Activated T-helper 1 cell treated with Interleukin-2 at 50 U/mL for 16 hours (primary cell): ENCODE measurements around the gene FADS1.

Experiments used
- DNase-seq: peaks from one replicate; pipeline ENCODE4 v3.0.0-alpha.2; 2020; ENCODE audit warnings: low read depth

The FADS1 gene

DNA sequence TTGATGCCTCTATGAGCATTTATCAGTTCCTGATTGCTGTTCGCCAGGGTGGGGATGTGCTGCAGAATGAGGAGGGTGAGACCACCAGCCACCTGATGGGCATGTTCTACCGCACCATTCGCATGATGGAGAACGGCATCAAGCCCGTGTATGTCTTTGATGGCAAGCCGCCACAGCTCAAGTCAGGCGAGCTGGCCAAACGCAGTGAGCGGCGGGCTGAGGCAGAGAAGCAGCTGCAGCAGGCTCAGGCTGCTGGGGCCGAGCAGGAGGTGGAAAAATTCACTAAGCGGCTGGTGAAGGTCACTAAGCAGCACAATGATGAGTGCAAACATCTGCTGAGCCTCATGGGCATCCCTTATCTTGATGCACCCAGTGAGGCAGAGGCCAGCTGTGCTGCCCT, 21.3 kb downstream of the FADS1 start:
- DNase-seq = no peak

DNA sequence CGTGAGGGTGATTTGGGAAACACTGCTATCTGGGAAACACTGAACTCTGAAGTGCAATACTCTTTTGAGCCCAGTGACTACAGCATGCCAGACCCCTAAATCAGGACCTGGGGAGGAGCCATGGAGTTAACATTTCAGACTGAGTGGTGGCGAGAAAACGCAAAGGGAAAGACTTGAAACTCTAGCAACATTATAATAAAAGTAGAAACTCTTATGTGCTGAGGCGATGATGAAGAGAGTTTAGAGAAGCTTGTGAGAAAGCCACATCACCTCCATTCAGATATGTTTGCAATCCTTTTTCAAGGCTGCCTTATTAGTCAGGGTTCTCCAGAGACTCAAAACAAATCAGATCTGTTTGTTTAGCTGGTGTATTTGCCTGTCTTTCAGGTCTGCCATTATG, 22.2 kb downstream of the FADS1 start:
- DNase-seq = no peak

DNA sequence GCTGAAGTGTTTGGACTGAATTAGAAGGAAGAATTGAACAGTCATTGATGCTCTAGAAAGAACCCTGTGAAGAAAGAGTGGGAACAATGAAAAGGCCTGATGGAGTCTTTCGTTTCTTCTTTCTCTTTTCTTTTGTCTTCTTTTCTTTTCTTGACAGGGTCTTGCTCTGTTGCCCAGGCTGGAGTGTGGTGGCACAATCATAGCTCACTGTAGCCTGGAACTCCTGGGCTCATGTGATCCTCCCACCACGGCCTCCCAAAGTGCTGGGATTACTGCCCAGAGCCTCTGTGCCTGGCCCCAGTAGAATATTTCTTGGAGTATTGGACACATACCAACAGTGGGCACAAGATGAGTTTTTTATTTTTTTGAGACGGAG, 23.0 kb downstream of the FADS1 start:
- DNase-seq = no peak

- no peak for DNase-seq
Measured at GRCh38 chr11:61793083-61793828, 23.5 kb downstream of the FADS1 start.

GRCh38 chr11:61792310-61793082, 24.3 kb downstream of the FADS1 start, which contains the start of the genes FEN1 and TMEM258:
Gene FEN1, plus strand, starts transcription at chr11:61792911. Its CDS starts 2,451 bp downstream, at chr11:61795362.
Gene TMEM258, minus strand, starts transcription at chr11:61792599. Its CDS starts 41 bp downstream, at chr11:61792558.
- peak; percentile 76 for DNase-seq

GRCh38 chr11:61791737-61792309, 25.0 kb downstream of the FADS1 start:
- DNase-seq = no peak

GRCh38 chr11:61787928-61788491, 28.8 kb downstream of the FADS1 start:
- no peak for DNase-seq

DNA sequence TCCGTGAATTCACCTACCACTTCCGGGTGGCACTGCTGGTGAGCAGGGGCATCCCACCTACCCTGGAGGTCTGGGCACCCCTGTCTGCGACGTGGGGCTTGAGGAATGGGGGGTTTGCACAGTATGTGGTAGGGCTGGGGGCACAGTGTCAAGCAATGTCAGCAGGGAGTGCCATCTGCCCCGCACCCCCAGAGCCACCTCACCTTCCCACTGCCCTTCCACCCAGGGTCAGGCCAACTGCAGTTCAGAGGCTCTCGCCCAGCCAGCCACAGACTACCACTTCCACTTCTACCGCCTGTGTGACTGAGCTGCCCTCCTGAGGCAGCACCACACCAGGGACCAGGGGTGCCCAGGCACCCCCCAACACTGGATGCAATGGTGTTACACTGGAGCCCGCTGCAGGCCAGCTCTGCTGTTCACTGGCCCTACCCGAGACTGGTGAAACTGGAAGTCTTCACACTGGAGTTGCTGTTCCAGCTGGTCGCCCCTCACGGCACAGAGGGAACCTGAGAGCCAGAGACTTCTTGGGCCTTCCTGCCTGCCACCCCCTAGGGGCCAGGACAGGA, 30.9 kb downstream of the FADS1 start:
- DNase-seq = no peak

DNA sequence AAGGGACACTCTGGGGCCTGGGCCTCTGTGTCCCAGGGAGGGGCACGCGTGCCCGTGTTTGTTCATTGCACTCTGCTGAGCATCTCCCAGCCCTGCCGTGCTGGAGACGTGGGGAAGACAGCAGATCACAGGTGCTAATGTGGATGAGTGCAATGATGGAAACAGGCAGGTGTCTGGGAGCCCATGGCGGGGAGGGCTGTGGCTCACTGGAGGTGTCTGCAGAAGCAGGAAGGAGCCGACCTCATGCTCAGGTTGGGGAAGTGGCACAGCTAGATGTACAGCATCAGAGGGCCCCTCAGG, 32.3 kb downstream of the FADS1 start:
- DNase-seq = no peak

- DNase-seq = no peak
Measured at GRCh38 chr11:61783717-61784505, 32.9 kb downstream of the FADS1 start.

GRCh38 chr11:61782841-61783240, 34.0 kb downstream of the FADS1 start:
- no peak for DNase-seq

- DNase-seq = no peak
Measured at GRCh38 chr11:61782299-61782698, 34.5 kb downstream of the FADS1 start.

DNA sequence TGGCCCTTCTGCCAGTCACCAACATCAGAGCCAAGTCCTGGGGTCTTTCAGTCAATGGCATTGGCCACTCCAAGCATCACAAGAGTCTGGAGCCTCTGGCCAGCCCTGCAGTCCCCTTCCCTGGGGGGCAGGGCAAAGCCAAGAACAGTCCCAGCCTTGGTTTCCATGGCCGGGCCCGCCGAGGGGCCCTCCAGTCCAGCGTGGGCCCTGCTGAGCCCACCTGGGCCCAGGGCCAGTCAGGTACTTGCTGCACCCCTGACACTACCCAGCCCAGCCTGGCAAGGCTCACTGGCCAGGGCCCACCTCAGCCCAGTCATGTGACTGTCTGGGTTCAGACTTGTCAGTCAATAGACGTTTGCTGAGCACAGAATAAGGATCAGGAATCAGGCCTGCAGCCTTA, 35.2 kb downstream of the FADS1 start:
- DNase-seq = no peak

GRCh38 chr11:61780581-61781162, 36.1 kb downstream of the FADS1 start:
- DNase-seq = no peak

- DNase-seq = no peak
Measured at GRCh38 chr11:61779666-61780525, 36.9 kb downstream of the FADS1 start.

DNA sequence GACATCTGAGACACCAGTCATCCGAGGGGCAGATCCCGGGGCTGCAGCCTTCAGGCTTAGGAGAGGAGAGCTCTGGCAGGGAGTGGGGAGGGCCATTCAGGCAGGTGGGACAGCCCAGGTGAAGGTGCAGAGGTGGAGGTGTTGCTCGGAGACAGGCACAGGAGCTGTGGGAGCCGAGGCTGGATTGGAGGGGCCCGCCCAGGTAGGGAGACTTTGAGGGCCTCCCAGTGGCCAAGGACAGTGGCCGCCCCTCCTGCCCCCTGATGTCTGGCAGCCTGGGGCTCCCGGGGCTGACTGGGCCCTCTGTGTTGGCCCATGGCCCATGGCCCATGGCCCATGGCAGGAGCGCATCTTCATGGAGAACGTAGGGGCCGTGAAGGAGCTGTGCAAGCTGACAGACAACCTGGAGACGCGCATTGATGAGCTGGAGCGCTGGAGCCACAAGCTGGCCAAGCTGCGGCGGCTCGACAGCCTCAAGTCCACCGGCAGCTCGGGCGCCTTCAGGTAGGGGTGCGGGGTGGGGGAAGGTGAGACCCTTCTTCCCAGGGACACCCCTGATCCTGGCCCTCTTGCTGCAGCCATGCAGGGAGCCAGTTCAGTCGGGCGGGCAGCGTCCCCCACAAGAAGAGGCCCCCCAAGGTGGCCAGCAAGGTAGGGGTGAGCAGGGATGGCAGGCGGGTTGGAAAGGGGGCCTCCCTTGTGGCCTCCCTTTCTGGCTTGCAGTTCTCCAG, 37.7 kb downstream of the FADS1 start:
- no peak for DNase-seq

GRCh38 chr11:61778357-61778886, 38.4 kb downstream of the FADS1 start:
- no peak for DNase-seq

DNA sequence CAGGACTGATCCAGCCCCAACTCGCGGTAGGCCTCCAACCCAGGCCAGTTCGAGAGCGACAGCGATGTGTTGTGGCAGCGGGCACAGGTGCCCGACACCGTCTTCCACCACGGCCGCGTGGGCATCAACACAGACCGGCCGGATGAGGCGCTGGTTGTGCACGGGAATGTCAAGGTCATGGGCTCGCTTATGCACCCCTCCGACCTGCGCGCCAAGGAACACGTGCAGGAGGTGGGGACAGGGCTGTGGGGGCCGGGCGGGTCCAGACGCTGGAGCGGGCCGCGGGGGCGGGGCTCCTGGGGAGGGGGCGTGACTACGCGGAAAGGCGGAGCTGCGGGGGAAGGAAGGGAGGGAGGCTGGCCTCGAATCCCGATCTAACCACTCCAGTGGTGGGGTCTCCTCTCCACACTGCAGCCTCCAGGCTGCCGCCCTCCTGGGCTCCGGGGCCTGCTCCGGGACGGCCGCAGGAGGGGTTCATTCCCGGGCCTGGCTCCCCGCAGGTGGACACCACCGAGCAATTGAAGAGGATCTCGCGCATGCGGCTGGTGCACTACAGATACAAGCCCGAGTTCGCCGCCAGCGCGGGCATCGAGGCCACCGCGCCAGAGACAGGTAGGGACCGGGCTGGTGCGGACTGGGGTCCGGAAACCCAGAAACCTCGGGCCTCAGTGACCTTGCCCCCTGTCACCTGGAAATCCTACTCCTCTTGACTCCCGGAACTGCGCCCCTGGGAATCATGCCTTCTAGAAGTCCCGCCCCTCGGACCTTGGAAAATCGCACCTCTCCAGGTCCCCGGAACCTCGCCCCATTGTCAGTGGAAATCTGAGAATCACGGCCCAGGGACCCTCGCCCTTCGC, 39.3 kb downstream of the FADS1 start:
- DNase-seq = peak; percentile 47
